Esophagus muscularis mucosa (tissue), 4 donors: Measurements from ENCODE around the gene DENND2D. TPM values are rescaled to one million over a fixed set of nuclear protein-coding genes. Genes with fewer than 3 reads are reported as not detected.

ENCODE experiments used
- DNase-seq: peaks from one replicate; pipeline ENCODE4 v3.0.0-alpha.2; 2017; ENCODE audit errors: extremely low spot score
- H3K27ac ChIP-seq, 4 donors: fragments of 200-600 bp; sonication (generic); replicated peaks in 1 of 4; 1 replicate in 3 of 4; 2 replicates in 1 of 4; pipeline ENCODE4 v1.5.1; 2016 to 2019; ENCODE audit warnings: mild to moderate bottlenecking in 1 of 4
- H3K27me3 ChIP-seq, 4 donors: fragments of 200-600 bp; sonication (generic); one replicate each; pipeline versions ENCODE4 v1.5.1 to v1.6.0; 2016 to 2019
- H3K36me3 ChIP-seq, 4 donors: fragments of 200-600 bp; sonication (generic); one replicate each; pipeline ENCODE4 v1.5.1; 2016 to 2019
- H3K4me1 ChIP-seq, 4 donors: fragments of 200-600 bp; sonication (generic); one replicate each; pipeline ENCODE4 v1.5.1; 2016 to 2019
- H3K4me3 ChIP-seq, 4 donors: fragments of 200-600 bp; sonication (generic); 1 replicate in 2 of 4; 2 replicates in 2 of 4; pipeline ENCODE4 v1.5.1; 2016 to 2019; ENCODE audit warnings: mild to moderate bottlenecking in 4 of 4, moderate library complexity in 1 of 4
- H3K9me3 ChIP-seq, 4 donors: fragments of 200-600 bp; sonication (generic); 1 replicate in 3 of 4; 2 replicates in 1 of 4; pipeline ENCODE4 v1.5.1; 2016 to 2019
- CTCF ChIP-seq, 3 experiments: fragments of 200-600 bp in 2 of 3; fragments of 450-650 bp in 1 of 3; sonication (generic) in 2 of 3; IDR thresholded peaks; one replicate each; pipeline ENCODE4 v1.5.1; 2017 to 2019; ENCODE audit warnings: antibody characterized with exemption in 3 of 3, mild to moderate bottlenecking in 2 of 3, moderate library complexity in 1 of 3
- EP300 ChIP-seq: sonication (generic); formaldehyde crosslinking; IDR thresholded peaks from one replicate; pipeline ENCODE4 v1.6.1; 2017; ENCODE audit warnings: antibody characterized with exemption
- POLR2A ChIP-seq: fragments of 450-650 bp; IDR thresholded peaks from one replicate; pipeline ENCODE4 v1.6.1; 2017; ENCODE audit warnings: antibody characterized with exemption, moderate library complexity, mild to moderate bottlenecking, low read depth
- POLR2AphosphoS5 ChIP-seq, 2 donors: sonication (generic); formaldehyde crosslinking; IDR thresholded peaks; one replicate each; pipeline ENCODE4 v1.6.1; 2017; ENCODE audit warnings: antibody characterized with exemption in 2 of 2
- WGBS: methylation state at CpG from one replicate; pipeline ENCODE4 v1.1.5; 2018; 5-methylcytosine and 5-hydroxymethylcytosine counted together
- intact Hi-C: fragments of 100-400 bp; cut with DNase I; formaldehyde crosslinking; loops from one replicate; pipeline ENCODE4 v1.15.1; 2023
- total RNA-seq, 4 donors: library from RNA; depleted of rRNA; stranded (reverse); fragments of >200 nt; gene quantifications; one replicate each; pipeline versions ENCODE4 v1.1.0 to v1.2.1, GENCODE V29; 2016

Gene DENND2D
- total RNA-seq, 4 donors from 2014 or later: 4.0 to 13.8 (median 5.2) TPM

GRCh38 chr1:111214074-111214801, 13.8 kb upstream of the DENND2D start:
- 83% methylated on average over 5 of the region's 6 CpGs for WGBS
- Histone ChIP-seq H3K4me1 (no peaks in the 10 kb centered on the region), H3K36me3 (no peaks in the 10 kb centered on the region), H3K4me3 (no peak overlapping the region), H3K9me3 (peaks cover 0 to 4% (median 0%) of the 10 kb centered on the region in 4 donors), H3K27me3 (peaks cover 0 to 4% (median 0%) of the 10 kb centered on the region in 4 donors), H3K27ac (no peak overlapping the region)
- TF ChIP-seq POLR2A: no peak
- TF ChIP-seq CTCF (IDR thresholded peaks at IDR 0.05): no peak
- no peak for TF ChIP-seq POLR2AphosphoS5 (IDR thresholded peaks at IDR 0.05)
- no peak for TF ChIP-seq EP300
- intact Hi-C loops: no loop called here
- no peak for DNase-seq

- no peak for TF ChIP-seq POLR2AphosphoS5 (IDR thresholded peaks at IDR 0.05)
- no peak for TF ChIP-seq EP300
- no peak for TF ChIP-seq CTCF (IDR thresholded peaks at IDR 0.05)
- TF ChIP-seq POLR2A: no peak
- Histone ChIP-seq H3K36me3 (no peaks in the 10 kb centered on the region), H3K4me3 (no peak overlapping the region), H3K4me1 (no peaks in the 10 kb centered on the region), H3K9me3 (peaks cover 0 to 4% (median 0%) of the 10 kb centered on the region in 4 donors), H3K27ac (no peak overlapping the region), H3K27me3 (peaks cover 0 to 4% (median 0%) of the 10 kb centered on the region in 4 donors)
- intact Hi-C loops: no loop called here
- 72% methylated on average over 6 of the region's 6 CpGs for WGBS
- DNase-seq: no peak
Measured at GRCh38 chr1:111213412-111213811, 13.0 kb upstream of the DENND2D start.

- intact Hi-C loops: no loop called here
- WGBS: 83% methylated on average over 5 of the region's 5 CpGs
- Histone ChIP-seq H3K4me3 (no peak overlapping the region), H3K36me3 (no peaks in the 10 kb centered on the region), H3K27ac (no peak overlapping the region), H3K9me3 (peaks cover 0 to 4% (median 0%) of the 10 kb centered on the region in 4 donors), H3K27me3 (peaks cover 0 to 4% (median 0%) of the 10 kb centered on the region in 4 donors), H3K4me1 (no peaks in the 10 kb centered on the region)
- DNase-seq: no peak
- TF ChIP-seq POLR2A (no peak), EP300 (no peak), POLR2AphosphoS5 (IDR thresholded peaks at IDR 0.05) (no peak), CTCF (IDR thresholded peaks at IDR 0.05) (no peak)
Measured at GRCh38 chr1:111212634-111213335, 12.3 kb upstream of the DENND2D start.

- TF ChIP-seq EP300 (no peak), POLR2A (no peak), POLR2AphosphoS5 (IDR thresholded peaks at IDR 0.05) (no peak), CTCF (IDR thresholded peaks at IDR 0.05) (no peak)
Measured at GRCh38 chr1:111211921-111212320, 11.5 kb upstream of the DENND2D start.

More at GRCh38 chr1:111211921-111212320, 11.5 kb upstream of the DENND2D start:
- intact Hi-C loops: no loop called here
- 91% methylated on average over 1 of the region's 1 CpG for WGBS
- Histone ChIP-seq H3K9me3 (peaks cover 0 to 4% (median 0%) of the 10 kb centered on the region in 4 donors), H3K36me3 (no peaks in the 10 kb centered on the region), H3K4me1 (no peaks in the 10 kb centered on the region), H3K27me3 (peaks cover 0 to 4% (median 0%) of the 10 kb centered on the region in 4 donors), H3K27ac (no peak overlapping the region), H3K4me3 (no peak overlapping the region)
- DNase-seq: no peak
